Measurements from ENCODE around the gene TMEM116. TPM values are rescaled to one million over a fixed set of nuclear protein-coding genes. Genes with fewer than 3 reads are reported as not detected.

TMEM116 gene
- total RNA-seq, 3 donors from 2014 or later: 19.0 to 46.4 (median 29.8) TPM

DNA sequence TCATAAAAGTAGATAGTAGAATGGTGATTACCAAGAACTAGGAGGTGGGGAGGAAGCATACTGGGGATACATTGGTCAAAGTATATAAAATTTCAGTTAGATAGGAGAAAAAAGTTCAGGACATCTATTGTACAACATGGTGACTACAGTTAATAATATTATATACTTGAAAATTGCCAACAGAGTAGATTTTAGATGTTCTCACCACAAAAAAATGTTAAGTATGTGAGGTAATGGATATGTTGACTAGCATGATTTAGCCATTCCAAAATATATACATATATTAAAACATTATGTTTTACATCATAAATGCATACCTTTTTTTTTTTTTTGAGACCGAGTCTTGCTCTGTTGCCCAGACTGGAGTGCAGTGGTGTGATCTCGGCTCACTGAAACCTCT lies 31.0 kb downstream of the TMEM116 start:
- Histone ChIP-seq H3K27ac (no peak overlapping the region), H3K27me3 (no peaks in the 10 kb centered on the region), H3K4me1 (no peaks in the 10 kb centered on the region), H3K9me3 (no peaks in the 10 kb centered on the region), H3K4me3 (no peak overlapping the region), H3K36me3 (no peaks in the 10 kb centered on the region)
- DNase-seq (ENCODE audit: low spot score in 2 of 2): no peak
- intact Hi-C loops (cut with DNase I; ENCODE audit: low total_unique reads): no loop called here
- TF ChIP-seq POLR2A (IDR thresholded peaks at IDR 0.05) (no peak), POLR2AphosphoS5 (IDR thresholded peaks at IDR 0.05) (no peak)
- TF ChIP-seq, protein P1, sequence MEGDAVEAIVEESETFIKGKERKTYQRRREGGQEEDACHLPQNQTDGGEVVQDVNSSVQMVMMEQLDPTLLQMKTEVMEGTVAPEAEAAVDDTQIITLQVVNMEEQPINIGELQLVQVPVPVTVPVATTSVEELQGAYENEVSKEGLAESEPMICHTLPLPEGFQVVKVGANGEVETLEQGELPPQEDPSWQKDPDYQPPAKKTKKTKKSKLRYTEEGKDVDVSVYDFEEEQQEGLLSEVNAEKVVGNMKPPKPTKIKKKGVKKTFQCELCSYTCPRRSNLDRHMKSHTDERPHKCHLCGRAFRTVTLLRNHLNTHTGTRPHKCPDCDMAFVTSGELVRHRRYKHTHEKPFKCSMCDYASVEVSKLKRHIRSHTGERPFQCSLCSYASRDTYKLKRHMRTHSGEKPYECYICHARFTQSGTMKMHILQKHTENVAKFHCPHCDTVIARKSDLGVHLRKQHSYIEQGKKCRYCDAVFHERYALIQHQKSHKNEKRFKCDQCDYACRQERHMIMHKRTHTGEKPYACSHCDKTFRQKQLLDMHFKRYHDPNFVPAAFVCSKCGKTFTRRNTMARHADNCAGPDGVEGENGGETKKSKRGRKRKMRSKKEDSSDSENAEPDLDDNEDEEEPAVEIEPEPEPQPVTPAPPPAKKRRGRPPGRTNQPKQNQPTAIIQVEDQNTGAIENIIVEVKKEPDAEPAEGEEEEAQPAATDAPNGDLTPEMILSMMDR (IDR thresholded peaks at IDR 0.05): no peak

DNA sequence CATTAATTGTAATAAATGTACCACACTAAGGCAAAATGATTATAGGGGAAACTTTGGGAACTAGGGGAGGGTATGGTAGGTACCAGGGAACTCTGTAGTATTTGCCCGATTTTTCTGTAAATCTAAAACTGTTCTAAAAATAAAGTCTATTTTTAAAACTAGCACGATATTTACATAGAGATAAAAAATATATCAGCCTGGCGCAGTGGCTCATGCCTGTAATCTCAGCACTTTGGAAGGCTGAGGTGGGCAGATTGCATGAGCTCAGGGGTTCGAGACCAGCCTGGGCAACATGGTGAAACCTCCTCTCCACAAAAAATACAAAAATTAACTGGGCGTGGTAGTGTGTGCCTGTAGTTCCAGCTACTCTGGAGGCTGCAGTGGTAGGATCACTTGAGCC lies 32.4 kb downstream of the TMEM116 start:
- Histone ChIP-seq H3K4me3 (no peak overlapping the region), H3K27ac (no peak overlapping the region), H3K36me3 (no peaks in the 10 kb centered on the region), H3K9me3 (no peaks in the 10 kb centered on the region), H3K4me1 (no peaks in the 10 kb centered on the region), H3K27me3 (no peaks in the 10 kb centered on the region)
- intact Hi-C loops (cut with DNase I; ENCODE audit: low total_unique reads): no loop called here
- DNase-seq (ENCODE audit: low spot score in 2 of 2): no peak
- TF ChIP-seq, protein P1 (IDR thresholded peaks at IDR 0.05): no peak
- no peak for TF ChIP-seq POLR2A (IDR thresholded peaks at IDR 0.05)
- no peak for TF ChIP-seq POLR2AphosphoS5 (IDR thresholded peaks at IDR 0.05)

DNA sequence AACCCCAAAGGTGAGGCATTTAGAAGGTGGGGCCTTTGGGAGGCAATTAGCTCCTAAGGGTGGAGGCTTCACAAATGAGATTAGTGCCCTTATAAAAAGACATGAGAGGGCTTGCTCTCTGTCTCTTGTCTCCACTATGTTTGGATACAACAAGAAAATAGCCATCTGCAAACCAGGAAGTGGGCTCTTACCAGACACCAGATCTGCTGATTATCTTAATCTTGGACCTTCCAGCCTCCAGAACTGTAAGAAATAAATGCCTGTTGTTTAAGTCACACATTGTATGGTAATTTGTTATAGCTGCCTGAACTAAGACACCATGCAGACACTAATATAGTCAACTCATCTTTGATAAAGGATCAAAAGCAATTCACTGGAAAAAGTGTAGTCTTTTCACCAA lies 34.4 kb downstream of the TMEM116 start:
- no peaks in the 10 kb centered on the region for H3K36me3 ChIP-seq
- no peak overlapping the region for H3K27ac ChIP-seq
- no peak overlapping the region for H3K4me3 ChIP-seq
- H3K27me3 ChIP-seq: no peaks in the 10 kb centered on the region
- no peak for DNase-seq (ENCODE audit: low spot score in 2 of 2)
- no peak for TF ChIP-seq POLR2AphosphoS5 (IDR thresholded peaks at IDR 0.05)
- TF ChIP-seq POLR2A (IDR thresholded peaks at IDR 0.05): no peak
- TF ChIP-seq, protein P1 (IDR thresholded peaks at IDR 0.05): no peak
- H3K9me3 ChIP-seq: no peaks in the 10 kb centered on the region
- intact Hi-C loops (cut with DNase I; ENCODE audit: low total_unique reads): loop anchor here (10.0 kb wide), 1 partner anchor 1906 kb away; no protein-coding TSS in a partner anchor
- H3K4me1 ChIP-seq: no peaks in the 10 kb centered on the region

DNA sequence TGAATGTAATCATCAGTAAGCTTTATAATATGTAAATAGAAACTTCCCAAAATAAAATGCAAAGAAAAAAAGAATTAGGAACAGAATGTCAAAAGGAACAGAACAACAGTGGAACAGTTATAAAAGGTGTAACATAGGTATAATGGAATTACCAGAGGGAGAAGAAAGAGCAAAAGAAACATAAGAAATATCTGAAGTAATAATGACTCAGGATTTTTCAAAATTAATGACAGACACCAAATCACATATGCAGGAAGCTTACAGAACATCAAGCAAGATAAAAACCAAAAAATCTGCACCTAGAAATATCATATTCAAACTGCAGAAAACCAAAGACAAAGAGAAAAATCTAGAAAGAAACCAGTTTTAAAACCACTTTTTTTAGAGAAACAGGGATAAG lies 36.1 kb downstream of the TMEM116 start:
- TF ChIP-seq POLR2AphosphoS5 (IDR thresholded peaks at IDR 0.05) (no peak), POLR2A (IDR thresholded peaks at IDR 0.05) (no peak)
- TF ChIP-seq, protein P1 (IDR thresholded peaks at IDR 0.05): no peak
- Histone ChIP-seq H3K4me3 (no peak overlapping the region), H3K9me3 (no peaks in the 10 kb centered on the region), H3K27ac (no peak overlapping the region), H3K27me3 (no peaks in the 10 kb centered on the region), H3K4me1 (no peaks in the 10 kb centered on the region), H3K36me3 (no peaks in the 10 kb centered on the region)
- DNase-seq (ENCODE audit: low spot score in 2 of 2): no peak
- intact Hi-C loops (cut with DNase I; ENCODE audit: low total_unique reads): loop anchor here (10.0 kb wide), 1 partner anchor 1908 kb away; no protein-coding TSS in a partner anchor

DNA sequence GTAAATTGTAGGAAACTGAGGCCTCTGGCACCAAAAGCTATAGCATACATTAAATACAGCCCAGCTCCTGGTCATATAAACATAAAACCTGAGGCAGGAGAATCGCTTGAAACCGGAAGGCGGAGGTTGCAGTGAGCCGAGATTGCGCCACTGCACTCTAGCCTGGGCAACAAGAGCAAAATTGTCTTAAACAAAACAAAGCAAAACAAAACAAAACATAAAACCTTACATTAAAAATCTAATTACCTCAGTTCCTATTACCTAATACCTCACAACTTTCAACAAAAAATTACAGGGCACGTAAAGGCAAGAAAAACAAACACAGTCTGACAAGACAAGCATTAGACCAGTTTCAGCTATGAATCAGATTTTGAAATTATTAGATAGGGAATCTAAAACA lies 36.7 kb downstream of the TMEM116 start:
- Histone ChIP-seq H3K27ac (no peak overlapping the region), H3K4me3 (no peak overlapping the region), H3K27me3 (no peaks in the 10 kb centered on the region), H3K4me1 (no peaks in the 10 kb centered on the region), H3K36me3 (no peaks in the 10 kb centered on the region), H3K9me3 (no peaks in the 10 kb centered on the region)
- TF ChIP-seq POLR2AphosphoS5 (IDR thresholded peaks at IDR 0.05): no peak
- TF ChIP-seq POLR2A (IDR thresholded peaks at IDR 0.05): no peak
- TF ChIP-seq, protein P1 (IDR thresholded peaks at IDR 0.05): no peak
- no peak for DNase-seq (ENCODE audit: low spot score in 2 of 2)
- intact Hi-C loops (cut with DNase I; ENCODE audit: low total_unique reads): loop anchor here (10.0 kb wide), 1 partner anchor 1909 kb away; no protein-coding TSS in a partner anchor

Measured in breast epithelium (tissue), 4 donors.